RPMI8226 (cell line): ENCODE results near the gene NECAP2.
"Not testable (repeated sequence)": the region's sequence is repeated elsewhere in the genome, so short reads cannot be mapped to it uniquely, and the experiment has no call there.

ENCODE experiments used
- DNase-seq: peaks from one replicate; pipeline ENCODE4 v3.0.0-alpha.2; 2015

Gene NECAP2

DNA sequence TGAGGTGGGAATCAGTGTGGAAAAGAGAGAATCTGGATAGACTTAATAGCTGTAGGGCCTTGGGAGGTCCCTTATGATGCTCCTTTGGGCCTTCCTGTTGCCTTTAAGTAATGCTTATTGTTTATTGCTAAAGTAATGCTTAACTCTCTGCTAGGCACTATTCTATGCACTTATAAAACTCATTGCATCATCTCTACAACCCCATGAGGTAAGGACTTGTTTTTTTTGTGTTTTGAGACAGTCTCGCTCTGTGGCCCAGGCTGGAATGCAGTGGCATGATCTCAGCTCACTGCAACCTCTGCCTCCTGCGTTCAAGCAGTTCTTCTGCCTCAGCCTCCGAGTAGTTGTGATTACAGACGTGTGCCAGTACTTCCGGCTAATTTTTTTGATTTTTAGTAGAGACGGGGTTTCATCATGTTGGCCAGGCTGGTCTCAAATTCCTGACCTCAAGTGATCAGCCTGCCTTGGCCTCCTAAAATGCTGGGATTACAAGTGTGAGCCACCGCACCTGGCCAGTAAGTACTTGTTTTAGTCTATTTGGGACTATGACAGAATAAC, 22.3 kb downstream of the NECAP2 start:
- DNase-seq = no peak

DNA sequence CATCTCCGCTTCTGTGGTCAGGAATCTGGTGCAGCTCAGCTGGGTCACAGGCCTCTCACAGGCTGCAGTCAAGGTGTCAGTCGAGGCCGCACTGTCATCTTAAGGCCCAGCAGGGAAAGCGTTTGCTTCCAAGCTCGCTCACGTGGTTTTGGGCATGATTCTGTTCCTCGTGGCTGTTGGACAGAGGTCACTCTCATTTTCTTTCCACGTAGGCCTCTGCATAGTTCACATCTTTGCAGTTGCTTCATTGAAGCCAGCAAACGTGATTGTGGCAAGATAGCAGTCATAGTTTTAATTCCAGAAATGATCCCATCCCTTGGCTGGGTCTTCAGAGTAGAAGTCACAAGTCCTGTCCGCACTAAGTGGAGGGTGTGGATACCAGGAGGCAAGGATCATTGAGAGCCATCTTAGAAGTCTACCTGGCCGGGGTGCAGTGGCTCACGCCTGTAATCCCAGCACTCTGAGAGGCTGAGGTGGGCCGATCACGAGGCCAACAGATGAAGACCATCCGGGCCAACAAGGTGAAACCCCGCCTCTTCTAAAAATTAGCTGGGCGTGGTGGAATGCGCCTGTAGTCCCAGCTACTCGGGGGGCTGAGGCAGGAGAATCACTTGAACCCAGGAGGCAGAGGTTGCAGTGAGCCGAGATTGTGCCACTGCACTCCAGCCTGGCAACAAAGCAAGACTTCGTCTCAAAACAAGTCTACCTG, 24.5 kb downstream of the NECAP2 start:
- no peak for DNase-seq

DNA sequence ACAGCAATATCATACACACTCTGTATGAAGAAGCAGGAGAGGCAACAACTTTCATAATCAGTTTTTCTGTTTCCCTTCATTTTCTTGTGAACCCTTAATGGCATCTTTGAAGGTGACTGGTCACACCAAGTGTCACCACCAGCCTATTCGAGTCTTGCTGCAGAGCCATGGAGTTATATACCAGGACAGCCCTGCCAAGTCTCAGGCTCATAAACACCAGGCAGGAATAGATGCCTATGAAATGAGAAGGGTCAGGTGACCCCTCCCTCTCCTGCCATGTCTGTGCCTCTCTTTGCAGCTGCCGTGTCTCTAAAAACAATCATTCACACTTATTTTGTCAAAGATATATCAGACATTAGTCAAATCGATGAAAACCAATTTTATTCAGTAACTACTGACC, 28.0 kb downstream of the NECAP2 start:
- DNase-seq = no peak

DNA sequence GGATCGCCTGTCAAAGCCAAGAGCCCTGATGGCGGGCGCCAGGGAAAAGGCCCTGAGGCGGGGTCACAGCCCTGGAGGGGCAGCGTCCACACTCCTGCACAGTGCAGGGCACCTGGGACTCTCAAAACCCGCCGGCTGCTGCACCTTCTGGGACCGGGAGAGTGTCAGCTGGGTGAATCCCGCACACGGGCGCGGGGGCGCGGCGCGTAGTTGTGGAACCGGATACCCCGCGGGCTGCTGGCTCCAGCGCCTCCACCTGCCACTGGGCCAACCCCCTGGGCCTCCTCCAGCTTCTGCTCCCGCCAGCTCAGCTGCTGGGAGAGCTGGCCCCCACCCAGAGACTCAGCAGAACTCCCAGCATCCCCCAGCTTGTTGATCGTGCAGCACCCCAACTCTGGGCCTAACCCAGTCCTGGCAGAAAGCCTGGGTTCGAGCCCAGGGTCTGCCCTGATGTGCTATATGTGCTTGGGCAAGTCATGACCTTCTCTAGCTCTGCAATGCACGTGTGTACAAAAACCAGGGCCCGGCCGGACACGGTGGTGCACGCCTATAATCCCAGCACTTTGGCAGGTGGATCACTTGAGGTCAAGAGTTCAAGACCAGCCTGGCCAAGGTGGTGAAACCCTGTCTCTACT, 33.8 kb downstream of the NECAP2 start:
- DNase-seq = no peak

DNA sequence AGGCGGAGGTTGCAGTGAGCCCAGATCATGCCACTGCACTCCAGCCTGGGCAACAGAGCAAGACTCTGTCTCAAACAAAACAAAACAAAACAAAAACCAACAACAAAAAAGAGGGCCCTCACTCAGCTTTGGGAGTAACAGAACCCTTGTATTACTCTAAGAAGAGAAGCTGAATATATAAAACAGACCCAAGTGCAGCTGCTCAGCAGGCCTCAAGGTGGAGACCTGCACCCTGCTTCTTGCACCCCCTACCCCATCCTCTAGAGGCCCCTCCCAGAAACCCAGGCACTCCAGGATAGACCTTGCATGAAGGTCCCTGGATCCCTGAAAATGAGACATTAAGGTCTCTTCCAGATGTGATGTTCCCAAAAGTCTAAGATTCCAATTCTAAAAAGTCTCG, 34.4 kb downstream of the NECAP2 start:
- not testable (repeated sequence) for DNase-seq

DNA sequence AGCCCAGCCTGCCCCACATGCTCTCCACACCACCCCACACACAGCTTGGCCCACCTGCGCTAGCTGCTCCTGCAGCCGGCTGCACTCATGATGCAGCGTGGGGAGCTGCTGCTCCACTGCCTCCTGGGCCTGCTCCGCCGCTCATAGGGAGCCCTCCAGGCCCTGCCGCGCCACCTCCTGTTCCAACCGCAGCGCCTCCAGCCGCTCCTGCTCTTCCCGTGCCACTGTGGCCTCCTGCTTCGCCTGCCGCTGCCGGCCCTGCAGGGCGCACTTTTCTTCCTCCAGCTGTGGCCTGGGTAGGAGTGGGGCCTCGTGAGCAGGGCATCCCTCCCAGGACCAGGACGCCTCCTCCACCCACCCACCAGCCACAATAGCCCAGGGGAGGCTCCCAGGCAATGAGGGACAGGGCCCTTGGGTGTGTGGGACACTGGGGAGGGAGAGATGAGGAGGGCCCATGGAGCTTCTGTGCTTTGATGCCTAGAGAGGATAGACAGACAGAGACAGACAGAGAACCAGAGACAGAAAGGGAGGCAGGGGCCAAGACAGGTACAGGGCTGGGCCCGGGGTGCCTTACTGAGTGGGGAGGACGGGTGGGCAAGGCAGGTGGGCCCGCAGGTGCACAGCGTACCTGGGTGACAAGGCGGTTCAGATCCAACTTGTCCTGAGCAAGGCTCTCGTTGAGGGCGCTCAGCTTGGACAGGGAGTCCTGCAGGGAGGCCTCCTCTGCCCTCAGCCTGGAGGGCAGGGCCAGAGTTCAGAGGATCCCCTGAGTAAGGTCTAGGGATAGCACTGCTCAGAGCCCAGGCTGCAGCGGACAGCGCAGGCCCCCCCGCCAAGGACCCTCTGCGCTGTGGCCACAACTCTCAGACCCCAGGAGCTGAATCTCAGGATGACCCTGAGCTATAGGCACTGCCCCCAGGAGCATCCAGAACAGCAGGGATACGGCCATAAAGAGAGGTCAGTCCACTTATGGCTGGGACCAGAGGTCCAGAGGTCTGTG, 35.5 kb downstream of the NECAP2 start:
- DNase-seq = not testable (repeated sequence)

DNA sequence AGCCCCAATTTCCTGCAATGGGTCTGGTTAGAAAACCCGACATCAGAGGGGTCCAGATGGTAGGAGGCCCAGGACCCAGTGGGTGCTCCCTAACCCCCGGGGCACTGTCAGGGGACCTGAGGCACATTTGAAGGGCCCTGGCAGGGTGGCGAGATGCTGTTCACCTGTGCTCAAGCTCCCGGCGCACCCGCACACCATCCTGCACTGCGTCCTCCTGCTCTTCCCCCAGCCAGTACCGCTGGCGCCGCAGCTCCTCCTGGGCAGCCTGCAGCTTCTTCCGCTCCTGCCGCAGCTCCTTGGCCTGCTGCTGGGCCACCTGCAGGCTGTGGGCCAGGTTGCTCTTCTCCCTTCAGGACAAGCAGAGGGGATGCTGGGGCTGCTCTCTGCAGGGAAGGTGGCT, 37.6 kb downstream of the NECAP2 start:
- DNase-seq = no peak

DNA sequence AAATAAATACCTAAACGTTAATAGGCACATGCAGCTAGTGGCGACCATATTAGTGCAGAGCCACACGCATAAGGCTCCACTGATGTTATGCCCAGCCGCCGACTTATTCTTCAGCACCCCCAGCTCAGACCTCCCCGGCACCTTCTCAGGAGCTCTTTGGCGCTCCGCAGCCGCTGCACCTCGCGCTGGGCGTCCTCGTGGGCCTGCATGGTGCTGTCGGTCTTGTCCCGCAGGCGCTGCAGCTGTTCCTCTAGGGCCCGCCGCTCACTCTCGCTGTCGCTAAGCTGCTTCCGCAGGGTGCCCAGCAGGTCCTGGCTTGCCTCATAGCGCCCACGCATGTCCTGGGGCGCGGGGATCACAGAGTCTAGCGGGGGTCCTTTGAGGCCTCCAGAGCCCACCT, 42.6 kb downstream of the NECAP2 start:
- DNase-seq = not testable (repeated sequence)

DNA sequence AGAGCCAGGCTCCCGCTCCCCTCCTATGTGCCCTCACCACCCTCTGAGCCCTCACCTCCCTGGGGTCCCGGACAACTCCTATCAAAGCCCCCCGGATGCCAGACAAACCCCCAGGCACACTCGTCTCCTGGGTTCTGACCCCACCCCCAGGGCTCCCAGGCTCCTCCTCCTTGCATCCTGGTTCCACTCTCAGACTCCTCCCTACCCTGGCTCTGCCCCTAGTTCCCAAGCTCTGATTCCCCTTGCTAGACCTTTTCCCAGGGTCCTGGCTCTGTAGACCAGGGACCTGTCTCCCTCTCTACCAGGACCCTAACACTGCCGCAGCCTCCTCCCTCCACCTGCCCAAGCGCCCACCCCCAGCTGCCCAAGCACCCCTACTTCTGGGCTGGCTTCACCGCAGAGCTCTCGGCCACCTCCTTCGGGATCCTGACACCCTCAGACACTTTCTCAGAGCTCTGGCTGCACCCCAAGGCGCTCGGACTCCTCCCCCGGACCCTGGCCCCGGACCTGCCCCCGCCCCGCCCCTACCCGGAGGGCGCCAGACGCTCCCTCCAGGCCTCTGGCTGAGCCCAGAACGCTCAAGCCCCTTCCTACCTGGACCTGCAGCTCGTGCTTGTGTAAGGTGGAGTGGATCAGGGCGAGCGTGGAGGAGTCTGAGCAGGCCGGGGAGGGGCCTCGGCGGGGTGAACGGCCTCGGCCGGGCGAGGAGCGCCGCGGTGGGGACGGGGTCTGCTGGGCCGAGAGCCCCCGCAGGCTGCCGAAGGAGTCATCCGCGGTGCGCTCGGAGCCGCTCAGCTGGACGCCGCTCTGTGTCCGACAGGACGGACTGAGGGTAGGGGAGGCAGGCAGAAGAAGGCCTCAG, 43.3 kb downstream of the NECAP2 start:
- DNase-seq = not testable (repeated sequence)

DNA sequence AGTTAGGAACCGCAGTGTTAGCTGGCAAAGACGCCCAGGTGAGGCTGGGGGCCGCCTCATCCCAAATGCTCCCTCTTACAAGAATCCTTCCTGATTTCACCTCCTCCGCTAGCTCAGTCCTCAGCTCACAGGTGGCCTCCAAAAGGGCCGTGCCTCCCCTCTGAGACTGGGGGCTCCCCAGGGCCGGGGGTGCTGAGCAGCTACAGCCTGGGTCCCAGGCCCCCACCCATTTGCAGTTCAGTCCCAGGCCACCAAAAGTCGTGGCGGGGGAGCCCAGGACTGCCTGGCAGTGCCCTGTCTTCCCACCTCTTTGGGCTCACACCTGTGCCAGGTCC, 43.9 kb downstream of the NECAP2 start:
- DNase-seq = no peak

DNA sequence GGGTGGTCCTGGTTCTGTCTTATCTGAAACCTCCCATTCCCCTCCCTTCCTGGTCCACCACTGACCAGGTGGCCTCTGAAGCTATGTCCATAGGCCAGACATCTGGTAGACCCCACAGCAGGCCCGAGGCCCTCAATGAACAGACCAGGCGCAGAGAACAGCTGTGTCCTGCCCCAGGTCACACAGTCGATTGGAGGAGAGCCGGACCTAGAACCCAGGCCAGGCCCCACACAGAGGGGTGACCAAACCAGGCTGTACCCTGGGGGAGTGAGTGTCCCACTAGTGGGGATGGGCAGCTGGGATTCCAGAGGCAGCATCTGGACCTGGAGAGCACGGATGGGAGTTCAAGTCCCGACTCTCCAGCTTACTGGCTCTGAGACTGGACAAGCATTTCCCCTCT, 44.4 kb downstream of the NECAP2 start:
- no peak for DNase-seq

DNA sequence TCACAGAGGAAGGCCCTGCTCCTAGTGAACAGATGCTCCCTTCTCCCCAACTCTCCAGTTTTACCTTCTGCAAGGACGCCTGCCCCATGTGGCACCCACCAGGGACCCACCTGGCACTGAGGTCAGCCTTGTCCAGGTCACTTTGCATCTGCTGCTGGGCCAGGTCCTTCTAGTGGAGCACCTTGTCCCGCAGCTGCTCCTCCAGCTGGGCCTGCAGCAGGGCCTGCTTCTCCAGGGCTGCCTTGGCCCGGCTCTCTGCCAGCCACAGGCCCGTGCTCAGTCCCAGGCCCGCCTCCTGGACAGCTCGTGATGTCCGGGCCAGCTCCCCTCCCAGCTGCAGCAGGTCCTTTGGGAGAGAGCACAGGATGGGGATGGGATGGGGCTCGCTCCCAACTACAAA, 45.8 kb downstream of the NECAP2 start:
- DNase-seq = not testable (repeated sequence)

DNA sequence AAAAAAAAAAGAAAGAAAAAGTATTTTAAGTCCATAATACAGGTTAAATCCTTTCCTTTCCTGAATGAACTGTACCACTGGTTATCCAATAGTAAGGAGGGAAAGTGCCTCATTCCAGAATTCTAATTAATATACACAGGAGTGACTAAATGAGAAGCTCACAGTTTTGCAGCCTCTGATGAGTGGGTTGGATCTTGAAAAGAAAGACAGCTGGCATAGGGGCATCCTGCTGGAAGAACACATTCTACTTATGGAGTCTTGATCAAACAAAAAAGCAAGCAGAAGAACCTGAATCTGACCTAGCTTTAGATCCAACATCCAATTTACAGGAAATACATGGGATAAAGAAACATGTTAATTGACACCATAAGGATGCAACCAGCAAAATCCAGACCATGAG, 46.5 kb downstream of the NECAP2 start:
- not testable (repeated sequence) for DNase-seq

DNA sequence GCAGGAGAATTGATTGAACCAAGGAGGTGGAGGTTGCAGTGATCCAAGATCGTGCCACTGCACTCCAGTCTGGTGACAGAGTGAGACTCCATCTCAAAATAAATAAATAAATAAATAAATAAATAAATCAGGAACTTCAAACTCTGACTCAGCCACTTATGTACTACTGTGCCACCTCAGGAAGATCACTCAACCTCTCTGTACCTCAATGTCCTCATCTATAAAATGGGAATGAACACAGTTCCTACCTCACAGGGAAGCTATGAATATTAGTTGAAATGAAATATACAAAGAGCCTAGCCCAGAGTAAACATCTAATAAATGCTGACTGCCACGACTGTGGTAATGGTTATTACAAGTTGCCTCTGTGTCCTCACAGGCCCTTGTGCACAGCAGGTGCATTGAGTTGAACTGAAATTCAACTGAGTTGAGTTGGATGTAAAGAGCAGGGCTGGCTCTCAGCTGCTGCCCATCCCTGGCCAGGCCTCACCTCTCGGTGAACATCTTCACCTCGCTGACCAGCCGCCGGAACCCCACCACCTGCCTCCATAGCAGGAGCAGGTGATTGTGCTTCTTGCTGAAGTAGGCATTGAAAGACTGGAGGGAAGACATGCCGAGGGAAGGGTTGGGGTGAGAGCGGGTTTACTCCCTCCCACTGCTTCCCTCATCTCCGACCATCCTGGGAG, 48.8 kb downstream of the NECAP2 start:
- DNase-seq = not testable (repeated sequence)

DNA sequence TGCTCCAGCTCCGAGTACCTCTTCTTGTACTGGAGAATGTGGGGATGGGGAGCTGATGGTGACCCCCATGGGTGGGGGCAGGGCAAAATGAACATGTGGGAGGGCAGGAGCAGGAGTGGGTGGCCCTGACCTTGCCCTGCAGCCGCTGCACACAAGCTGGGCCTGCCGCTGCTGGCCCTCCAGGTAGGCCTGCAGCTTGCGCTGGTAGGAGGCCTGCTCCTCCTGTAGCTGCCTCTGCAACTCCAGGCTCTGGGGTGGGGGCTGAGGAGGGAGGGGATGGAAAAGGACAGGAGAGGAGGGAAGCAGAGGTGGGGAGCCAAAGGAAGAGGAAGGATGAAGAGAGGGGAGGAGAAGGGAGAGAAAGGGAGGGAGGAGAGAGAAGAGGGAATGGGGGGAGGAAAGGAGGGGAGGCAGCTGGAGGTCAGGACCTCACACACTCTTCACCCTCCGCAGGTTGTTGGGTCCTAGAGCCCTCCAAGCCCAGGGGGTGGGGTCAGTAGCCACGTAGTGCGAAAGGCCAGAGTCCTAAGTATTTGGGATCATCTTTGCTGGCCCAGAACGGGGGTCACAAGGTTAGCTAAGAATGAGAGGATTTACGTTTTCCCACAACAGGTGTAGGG, 50.6 kb downstream of the NECAP2 start:
- no peak for DNase-seq

DNA sequence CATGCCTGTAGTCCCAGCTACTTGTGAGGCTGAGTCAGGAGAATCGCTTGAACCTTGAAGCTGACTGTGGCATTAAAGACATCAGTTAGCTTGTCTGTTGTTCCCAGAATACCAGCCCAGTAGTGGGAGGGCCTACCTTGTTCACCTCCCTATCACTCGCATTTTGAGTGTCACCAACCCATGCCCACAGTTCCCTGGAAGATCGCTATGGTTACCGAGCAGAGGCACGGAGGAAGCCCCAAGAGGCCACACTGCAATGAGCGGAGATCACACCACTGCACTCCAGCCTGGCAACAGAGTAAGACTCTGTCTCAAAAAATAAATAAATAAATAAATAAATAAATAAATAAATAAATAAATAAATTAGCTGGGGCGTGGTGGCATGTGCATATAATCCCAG, 52.4 kb downstream of the NECAP2 start:
- DNase-seq = not testable (repeated sequence)

DNA sequence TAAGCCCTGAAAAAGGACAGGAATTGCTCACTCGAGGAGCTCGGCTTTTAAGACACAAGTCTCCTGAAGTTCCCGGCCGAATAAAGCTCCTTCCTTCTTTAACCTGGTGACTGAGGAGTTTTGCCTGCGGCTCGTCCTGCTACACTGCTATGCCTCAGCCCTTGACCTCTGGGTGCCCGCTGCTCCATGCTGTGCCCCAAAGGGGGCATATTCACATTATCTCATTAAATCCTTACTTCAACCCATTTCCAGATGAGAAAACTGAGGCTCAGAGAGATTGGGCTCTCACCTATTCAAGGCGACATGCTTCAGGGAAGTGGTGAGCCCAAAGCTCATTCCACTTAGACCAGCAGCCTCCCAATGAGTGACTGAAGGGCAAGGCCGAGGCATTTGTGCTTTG, 53.2 kb downstream of the NECAP2 start:
- not testable (repeated sequence) for DNase-seq

DNA sequence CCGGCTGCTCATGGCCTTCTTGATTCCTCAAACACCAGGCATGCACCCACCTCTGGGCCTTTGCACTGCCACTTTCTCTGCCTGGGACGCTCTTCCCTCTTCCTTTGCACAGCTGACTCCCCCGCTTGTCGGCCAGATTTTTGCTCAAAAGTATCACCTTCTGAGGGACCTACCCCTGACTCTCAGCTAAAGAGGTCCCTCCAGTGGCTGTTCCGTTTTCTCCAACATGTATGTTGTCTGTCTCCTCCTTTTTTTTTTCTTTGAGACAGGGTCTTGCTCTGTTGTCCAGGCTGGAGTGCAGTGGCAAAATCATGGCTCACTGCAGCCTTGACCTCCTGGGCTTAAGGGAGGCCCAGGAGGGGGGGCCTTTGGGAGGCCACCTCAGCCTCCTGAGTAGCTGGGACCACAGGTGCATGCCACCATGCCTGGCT, 57.0 kb downstream of the NECAP2 start:
- DNase-seq = peak; percentile 17

DNA sequence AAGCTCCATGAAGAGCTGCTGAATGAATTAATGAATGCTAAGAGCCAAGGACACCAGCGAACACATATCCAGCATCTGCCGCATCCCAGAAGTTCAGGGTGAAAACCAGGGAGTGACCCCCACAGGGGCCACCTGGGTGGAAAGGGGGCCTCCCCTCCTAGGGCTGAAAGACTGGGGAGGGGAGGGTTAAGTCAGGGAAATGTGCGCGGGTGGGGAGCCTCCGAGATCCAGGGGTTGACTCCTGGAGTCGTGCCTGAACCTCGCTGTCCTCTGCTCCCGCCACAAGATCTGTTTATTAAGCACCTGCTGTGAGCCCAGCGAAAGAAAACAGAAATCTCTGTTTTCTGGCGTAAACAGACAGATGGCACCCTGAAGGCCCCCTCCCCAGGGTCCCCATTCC, 57.5 kb downstream of the NECAP2 start:
- DNase-seq = not testable (repeated sequence)

DNA sequence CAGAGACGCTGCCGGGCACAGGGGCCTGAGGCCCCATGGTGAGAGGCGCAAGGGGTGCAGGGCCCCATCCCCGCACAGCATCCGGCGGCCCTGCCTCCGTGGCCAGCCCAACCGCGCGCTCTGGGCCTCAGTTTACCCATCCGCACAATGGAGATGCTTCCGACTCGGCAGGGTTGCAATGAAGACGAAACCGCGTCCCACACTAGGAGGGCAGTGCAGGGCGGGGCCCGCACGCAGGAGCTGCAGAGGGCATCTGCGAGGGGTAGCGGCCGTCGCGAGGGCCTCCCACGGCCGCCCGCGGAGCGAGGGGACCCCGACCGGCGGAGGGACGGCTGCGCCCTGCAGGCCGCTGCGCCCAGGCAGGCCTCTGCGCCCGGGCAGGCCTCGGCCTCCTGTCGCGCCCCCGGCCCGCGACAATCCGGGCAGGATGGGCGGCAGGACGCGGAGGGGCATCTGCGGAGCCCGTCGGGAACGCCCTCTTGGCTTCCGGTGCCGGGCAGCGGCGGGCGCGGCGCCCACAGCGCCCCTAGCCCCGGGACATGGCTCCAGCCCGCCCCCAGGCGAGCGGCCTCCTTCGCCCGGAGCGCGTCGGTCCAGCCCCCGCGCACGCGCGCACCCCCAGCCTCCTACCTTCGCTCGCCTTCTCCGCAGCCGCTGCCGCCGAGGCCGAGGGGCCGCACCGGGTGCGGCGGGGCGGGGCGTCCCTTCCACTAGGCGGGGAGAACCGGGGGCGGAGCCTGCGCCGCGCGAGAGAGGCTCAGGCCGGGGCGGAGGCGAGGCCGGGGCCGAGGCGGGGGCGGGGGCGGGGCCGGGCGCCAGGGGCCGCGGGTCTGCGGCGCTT, 58.3 kb downstream of the NECAP2 start:
- DNase-seq = peak; percentile 92
